K562 (cell line): ENCODE results near the gene CHN1.

Experiments
- EZH2 ChIP-seq: IDR thresholded peaks from 2 replicates; pipeline ENCODE4 v1.6.1; 2012; ENCODE audit warnings: low read depth, mild to moderate bottlenecking, inconsistent platforms, low read length, borderline replicate concordance
- LARP7 ChIP-seq: fragments of 450-650 bp; IDR thresholded peaks from 2 replicates; pipeline ENCODE4 v1.6.1; 2016
- MAFG ChIP-seq: fragments of 450-650 bp; conservative IDR thresholded peaks from 2 replicates; pipeline ENCODE4 v1.6.1; 2016; ENCODE audit warnings: missing genetic modification characterization, missing compliant biosample characterization
- MAZ ChIP-seq, 2 experiments: fragments of 450-650 bp in 1 of 2; sonication (generic) in 1 of 2; formaldehyde crosslinking; IDR thresholded peaks in 1 of 2; conservative IDR thresholded peaks in 1 of 2; 2 replicates each; pipeline versions ENCODE4 v1.4.0 to v1.5.0; 2020; ENCODE audit warnings: mild to moderate bottlenecking in 1 of 2, missing genetic modification reagents in 1 of 2
- POLR2A ChIP-seq: fragments of 450-650 bp; conservative IDR thresholded peaks from 2 replicates; pipeline ENCODE4 v1.6.1; 2016
- TCF7L2 ChIP-seq: fragments of 150-350 bp; IDR thresholded peaks from 2 replicates; pipeline ENCODE4 v1.6.1; 2016; ENCODE audit warnings: low read depth, mild to moderate bottlenecking, low read length, moderate library complexity
- ZNF282 ChIP-seq: sonication (generic); formaldehyde crosslinking; IDR thresholded peaks from 2 replicates; pipeline ENCODE4 v1.8.1; 2023; ENCODE audit warnings: missing genetic modification reagents
- TF ChIP-seq, protein P1 (sequence below): fragments of 250-450 bp; sonication (Bioruptor Pico); IDR thresholded peaks from 2 replicates; pipeline ENCODE4 v1.4.0; 2020
- TF ChIP-seq, protein P2 (sequence below): fragments of 250-450 bp; sonication (Bioruptor Pico); IDR thresholded peaks from 2 replicates; pipeline ENCODE4 v1.8.0; 2021; ENCODE audit warnings: moderate library complexity, mild to moderate bottlenecking, inconsistent platforms

DNA sequence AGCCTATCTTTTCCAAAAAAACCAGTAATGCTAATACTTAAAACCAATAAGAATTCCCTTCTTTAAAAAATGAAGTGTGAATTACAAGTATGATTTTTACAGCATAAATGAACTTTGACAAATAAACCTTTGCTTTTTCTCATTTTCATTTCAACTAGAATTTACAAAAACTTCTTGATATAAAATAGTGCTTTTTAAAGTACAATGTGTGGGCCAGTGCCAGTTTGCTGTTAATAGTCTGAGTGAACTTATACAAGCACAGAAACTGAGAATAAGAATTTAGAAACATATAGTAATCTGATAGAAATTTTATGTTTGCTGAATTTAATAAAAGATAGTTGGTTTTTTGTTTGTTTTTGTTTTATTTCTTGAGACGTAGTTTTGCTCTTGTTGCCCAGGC lies 197.2 kb downstream of the CHN1 start:
- TF ChIP-seq TCF7L2 (no peak), POLR2A (no peak), EZH2 (no peak), MAZ (CRISPR knock-in tag; conservative IDR thresholded peaks at IDR 0.05 in 1 of 2, IDR thresholded peaks at IDR 0.05 in 1 of 2) (no peak), ZNF282 (no peak), MAFG (no peak), LARP7 (no peak)
- TF ChIP-seq, protein P1, sequence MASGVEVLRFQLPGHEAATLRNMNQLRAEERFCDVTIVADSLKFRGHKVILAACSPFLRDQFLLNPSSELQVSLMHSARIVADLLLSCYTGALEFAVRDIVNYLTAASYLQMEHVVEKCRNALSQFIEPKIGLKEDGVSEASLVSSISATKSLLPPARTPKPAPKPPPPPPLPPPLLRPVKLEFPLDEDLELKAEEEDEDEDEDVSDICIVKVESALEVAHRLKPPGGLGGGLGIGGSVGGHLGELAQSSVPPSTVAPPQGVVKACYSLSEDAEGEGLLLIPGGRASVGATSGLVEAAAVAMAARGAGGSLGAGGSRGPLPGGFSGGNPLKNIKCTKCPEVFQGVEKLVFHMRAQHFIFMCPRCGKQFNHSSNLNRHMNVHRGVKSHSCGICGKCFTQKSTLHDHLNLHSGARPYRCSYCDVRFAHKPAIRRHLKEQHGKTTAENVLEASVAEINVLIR (CRISPR knock-in tag), result no peak
- TF ChIP-seq, protein P2, sequence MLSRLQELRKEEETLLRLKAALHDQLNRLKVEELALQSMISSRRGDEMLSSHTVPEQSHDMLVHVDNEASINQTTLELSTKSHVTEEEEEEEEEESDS (CRISPR knock-in tag), result no peak
